GM21723 (cell line): Measurements from ENCODE around the gene ZNF282.
A peak's percentile ranks its signal among the peaks of the same experiment; 100 is the strongest.

Experiments
- ATAC-seq: cut with Tn5 transposase; IDR thresholded peaks from one replicate; pipeline ENCODE4 v1.9.1; 2021; ENCODE audit warnings: mild to moderate bottlenecking, moderate library complexity; ENCODE audit not compliant: unreplicated experiment

ZNF282 gene

DNA sequence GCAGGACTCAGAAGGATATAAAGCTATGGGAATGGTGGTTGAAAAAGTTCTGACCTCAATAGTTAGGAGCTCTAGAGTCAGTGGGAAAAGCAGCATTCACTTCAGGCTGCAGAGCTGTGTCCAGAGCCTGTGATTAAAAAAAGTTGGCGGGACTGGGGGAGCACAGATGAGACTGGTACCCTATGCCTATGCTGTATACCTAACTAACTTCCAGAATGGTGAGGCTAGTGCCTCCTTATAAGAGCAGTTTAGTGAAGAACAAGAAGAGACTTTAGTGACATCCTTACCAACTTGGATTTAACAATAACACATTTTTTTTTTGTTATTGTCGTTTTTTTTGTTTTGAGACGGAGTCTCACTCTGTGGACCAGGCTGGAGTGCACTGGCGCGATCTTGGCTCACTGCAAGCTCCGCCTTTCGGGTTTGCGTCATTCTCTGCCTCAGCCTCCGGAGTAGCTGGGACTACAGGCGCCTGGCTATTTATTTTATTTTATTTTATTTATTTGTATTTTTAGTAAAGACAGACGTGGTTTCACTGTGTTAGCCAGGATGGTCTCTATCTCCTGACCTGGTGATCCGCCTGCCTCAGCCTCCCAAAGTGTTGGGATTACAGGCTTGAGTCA is 6.6 kb upstream of the ZNF282 start:
- ATAC-seq: no peak

DNA sequence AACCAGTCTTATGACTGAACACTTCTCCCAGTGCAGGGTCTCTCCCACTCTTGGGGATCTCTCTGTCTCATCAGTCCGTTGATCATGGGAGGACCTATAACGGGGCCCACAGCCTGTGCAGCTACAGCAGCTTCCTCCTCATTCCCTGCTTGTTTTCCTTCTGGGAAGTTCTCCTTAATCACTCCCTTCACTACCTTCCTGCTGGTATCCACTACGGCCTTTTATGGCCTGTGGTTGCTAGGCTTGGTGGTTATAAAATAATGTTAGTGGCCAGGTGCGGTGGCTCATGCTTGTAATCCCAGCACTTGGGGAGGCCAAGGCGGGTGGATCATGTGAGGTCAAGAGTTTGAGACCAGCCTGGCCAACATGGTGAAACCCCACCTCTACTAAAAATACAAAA is 3.5 kb upstream of the ZNF282 start:
- ATAC-seq: no peak

DNA sequence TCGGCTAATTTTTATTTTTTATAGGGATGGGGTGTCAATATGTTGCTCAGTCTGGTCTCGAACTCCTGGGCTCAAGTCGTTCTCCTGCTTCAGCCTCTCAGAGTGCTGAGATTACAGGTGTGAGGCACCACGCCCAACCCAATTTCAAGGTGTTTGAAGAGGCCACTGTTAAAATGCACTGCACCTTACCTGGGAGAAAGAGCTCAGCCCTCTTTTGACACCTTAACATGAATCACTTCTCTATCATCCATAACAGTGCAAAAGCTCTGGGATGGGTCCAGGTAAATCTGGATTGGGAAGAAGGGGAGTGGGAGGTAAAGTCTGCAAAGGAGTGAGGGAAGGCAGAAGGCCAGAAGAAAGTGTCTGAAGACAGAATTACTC is 557 bp upstream of the ZNF282 start:
- no peak for ATAC-seq

- peak; percentile 33 for ATAC-seq
Measured at GRCh38 chr7:149196151-149196704, 882 bp downstream of the ZNF282 start.

DNA sequence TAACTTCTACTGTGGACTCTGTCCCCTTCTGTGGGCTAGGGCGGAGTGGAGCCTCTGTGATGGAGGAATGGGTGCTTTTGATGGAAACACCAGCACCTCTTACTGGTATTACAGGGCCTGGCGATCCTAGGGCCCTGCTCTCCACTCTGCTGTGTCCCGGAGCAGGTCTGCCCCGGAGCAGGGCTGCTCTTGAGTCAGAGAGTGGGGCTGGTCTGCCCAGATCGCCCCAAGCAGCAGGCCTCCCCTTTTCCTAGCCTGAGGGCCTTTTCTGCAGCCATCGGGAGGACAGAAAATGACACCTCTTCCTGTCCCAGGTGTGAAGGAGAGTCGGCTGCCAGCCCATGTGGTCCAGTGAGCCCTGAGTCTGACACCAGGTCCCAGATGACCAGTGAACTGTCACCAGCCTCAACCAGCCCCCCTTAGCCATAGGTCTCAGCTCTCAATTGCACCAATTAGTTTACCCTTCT is 1.4 kb downstream of the ZNF282 start:
- peak; percentile 19 for ATAC-seq

DNA sequence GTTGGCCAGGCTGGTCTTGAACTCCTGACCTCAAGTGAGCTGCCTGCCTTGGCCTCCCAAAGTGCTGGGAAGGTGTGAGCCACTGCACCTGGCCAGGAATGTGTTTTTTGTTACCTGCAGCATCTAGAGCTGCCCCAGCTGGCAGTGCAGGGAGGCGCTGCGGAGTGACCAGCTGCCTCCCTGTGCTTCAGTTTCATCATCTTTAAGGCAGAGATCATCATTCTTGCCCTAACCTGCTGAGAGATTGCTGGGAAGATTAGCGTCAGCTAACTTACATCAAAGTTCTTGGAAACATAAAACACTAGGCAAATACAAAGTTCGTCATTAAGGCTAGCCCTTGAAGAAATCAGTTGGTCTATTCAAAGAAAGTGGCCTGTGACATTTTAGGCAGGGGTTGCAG is 2.3 kb downstream of the ZNF282 start:
- ATAC-seq: no peak

DNA sequence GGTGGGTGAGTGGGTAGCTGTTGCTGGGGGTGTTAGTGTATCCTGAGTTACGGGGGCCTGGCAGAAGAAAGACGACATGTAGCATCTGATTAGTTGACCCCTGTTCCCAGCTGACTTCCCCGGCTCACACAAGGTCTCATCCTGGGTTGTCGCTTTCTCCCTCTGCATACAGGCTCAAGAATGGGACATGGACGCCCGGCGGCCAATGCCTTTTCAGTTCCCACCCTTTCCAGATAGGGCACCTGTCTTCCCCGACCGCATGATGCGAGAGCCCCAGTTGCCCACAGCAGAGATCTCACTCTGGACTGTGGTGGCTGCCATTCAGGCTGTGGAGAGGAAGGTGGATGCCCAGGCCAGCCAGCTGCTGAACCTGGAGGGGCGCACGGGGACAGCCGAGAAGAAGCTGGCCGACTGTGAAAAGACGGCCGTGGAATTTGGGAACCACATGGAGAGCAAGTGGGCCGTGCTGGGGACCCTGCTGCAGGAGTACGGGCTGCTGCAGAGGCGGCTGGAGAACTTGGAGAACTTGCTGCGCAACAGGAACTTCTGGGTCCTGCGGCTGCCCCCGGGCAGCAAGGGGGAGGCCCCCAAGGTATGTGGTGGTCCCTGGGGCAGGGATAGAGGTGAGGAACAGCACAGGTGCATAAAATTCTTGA is 2.9 kb downstream of the ZNF282 start:
- ATAC-seq: no peak

DNA sequence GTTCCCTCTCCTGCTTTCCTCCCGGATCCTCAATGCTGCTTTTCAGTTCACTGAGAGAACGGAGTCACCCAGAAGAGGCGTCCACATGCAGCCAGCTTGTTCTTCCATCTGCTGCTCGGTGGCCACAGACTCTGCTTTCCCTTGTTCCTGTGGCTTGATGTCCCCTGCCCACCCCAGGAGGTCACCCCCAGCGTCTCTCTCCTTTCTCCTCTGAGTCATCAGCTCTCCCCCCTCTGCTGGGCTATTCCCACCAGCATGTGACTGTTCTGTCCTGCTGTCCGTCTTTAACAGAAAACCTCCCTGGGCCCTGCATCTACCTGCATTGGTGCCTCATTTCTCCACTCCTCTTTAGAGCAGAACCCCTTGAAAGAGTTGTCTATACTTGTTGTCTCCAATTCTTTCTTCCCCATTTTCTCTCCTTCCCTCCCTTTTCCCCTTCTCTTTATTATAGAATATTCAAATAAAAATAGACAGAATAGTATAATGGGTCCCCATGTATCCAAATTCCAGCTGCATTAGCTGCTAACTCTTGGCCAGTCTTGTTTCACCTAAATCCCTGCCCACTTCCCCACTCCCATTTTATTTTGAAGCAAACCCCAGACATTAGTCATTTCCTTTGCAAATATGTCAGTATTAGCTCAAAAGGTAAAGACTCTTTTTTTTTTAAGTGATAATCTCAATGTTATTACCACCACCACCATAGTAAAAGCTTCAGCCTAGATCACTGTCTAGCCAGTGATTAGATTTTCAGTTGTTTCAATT is 4.1 kb downstream of the ZNF282 start:
- no peak for ATAC-seq

DNA sequence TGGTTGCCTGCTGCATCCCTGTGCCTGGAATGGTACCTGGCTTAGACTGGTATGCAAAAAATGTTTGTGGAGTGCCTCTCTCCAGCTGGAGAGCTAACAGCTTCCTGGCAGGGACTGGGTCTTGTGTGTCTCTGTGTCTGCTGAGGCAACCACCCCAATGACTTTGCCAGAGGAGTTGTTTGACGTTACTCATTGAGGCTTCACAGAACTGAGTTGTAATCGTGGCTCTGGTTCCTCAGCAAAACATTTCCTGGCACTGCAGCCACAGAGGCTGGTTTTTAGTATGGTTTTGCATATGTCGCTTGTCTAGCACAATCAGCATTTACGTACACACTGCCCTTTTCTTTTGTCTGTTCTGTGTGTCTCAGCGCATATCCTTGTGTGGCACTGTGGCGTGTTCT is 7.5 kb downstream of the ZNF282 start:
- ATAC-seq: no peak

GRCh38 chr7:149205690-149206381 is 10.5 kb downstream of the ZNF282 start:
- ATAC-seq: no peak

GRCh38 chr7:149207324-149208035 is 12.1 kb downstream of the ZNF282 start:
- no peak for ATAC-seq

DNA sequence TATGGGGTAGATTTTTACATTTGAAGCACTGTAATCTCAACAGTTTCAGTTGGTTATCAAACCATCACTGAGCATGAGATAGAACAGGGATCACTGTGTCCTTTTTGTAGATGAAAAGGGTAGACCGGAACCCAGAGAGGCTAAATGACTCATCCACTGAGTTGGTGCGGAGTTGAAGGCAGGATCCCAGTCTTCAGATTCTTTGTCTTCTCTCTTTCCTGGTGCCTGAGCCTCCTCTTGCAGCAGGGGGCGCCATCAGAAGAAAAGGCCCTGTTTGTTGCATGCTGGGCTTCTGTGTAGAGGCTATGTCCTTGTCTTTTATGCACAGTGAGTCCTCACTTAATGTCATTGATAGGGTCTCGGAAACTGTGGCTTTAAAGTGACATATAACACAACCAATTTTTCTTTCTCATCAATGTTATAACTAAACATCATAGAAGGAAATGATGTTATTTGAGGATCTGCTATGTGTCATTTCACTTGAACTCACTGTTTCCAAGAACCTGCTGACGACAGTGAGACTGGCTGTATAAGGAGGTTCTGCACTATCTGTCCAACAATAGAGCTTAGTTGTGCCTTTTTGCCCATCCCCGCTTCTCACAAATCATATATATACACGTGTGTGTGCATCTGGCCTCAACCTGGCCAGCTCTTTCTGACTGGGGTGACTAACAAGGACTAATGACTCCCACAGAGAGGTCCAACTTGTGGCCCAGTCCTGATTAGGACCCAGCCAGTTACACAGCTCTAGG is 14.3 kb downstream of the ZNF282 start:
- peak; percentile 65 for ATAC-seq

DNA sequence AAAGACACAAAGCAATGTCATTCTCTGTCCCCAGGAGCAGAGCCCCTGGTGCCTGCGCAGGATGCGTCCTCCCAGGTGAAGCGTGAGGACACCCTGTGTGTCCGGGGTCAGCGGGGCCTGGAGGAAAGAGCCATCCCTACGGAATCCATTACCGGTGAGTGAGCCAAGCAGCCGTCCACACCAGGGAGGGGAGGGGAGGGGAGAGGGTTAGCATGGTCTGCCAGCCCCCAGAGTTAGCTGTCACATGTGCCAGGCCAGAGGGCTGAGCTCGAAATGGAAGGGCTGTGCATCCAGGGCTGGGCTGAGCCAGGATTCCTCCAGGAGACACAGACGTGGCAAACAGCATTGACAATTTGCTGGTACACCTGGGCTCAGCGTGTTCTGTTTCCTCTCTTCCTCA is 15.2 kb downstream of the ZNF282 start:
- no peak for ATAC-seq

DNA sequence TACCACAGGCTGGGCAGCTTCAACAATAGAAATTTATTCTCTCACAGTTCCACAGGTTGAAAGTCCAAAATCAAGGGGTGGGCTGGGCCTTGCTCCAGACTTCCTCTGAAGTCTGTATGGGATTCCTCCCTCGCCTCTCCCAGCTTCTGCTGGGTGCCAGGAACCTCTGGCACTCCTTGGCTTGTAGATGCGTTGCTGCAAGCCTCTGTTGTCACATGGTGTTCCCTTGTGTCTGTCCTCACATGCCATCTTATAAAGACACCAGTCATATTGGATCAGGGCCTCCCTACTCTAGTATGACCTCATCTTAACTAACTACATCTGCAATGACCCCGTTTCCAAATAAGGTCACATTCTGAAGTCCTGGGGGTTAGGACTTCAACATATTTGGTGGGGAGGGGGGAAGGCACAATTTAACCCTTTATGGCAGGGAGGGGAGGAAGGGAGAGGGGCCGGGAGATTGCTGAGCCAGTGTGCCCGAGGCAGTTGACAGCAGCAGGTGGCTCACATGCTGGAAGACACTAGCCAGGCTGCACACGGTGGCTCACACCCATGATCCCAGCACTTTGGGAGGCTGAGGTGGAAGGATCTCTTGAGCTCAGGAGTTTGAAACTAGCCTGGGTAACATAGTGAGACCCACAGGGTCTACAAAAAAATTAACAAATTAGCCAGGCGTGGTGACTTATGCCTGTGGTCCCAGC is 18.8 kb downstream of the ZNF282 start:
- ATAC-seq: no peak

- no peak for ATAC-seq
Measured at GRCh38 chr7:149216402-149216801, 21.1 kb downstream of the ZNF282 start.

DNA sequence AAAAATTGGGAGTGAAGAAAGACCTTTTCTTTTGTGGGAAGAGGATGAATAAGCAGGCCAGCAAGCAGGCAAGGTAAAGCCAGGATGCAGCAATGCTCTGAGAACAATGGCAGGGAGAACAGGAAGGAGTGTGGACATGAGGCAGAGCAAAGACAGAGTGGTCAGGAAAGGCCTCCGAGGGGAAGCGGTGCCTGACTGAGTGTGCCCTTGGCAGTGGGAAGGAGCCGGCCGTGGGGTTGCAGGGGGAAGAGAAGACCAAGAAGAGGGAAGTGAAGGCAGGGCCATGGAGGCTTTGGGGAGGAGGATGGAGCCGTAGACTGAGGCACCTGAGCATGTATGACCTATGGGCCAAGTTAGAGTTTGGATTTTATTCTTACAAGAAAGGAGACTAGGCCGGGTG is 22.2 kb downstream of the ZNF282 start:
- no peak for ATAC-seq

GRCh38 chr7:149218469-149219420 is 23.4 kb downstream of the ZNF282 start:
- ATAC-seq: no peak

- ATAC-seq: no peak
Measured at GRCh38 chr7:149220534-149220933, 25.2 kb downstream of the ZNF282 start.
